Medulla oblongata (tissue), 1 donor: ENCODE measurements around the gene HDLBP.

Experiments
- DNase-seq: peaks from one replicate; pipeline ENCODE4 v3.0.0-alpha.2; 2015; ENCODE audit errors: extremely low spot score

The HDLBP gene

GRCh38 chr2:241315093-241315878 is at the start of gene HDLBP:
Gene HDLBP (minus strand): TSS chr2:241315672. CDS start chr2:241266869, 48,803 bp downstream.
- peak; percentile 99 for DNase-seq

- DNase-seq, result no peak
These were observed 49.3 kb upstream of the HDLBP start for GRCh38 chr2:241364781-241365180.

GRCh38 chr2:241363426-241363825 is 48.0 kb upstream of the HDLBP start:
- no peak for DNase-seq

- DNase-seq, result no peak
These were observed 44.1 kb upstream of the HDLBP start for GRCh38 chr2:241359481-241360045.

- DNase-seq, result peak; percentile 73
These were observed 43.0 kb upstream of the HDLBP start for GRCh38 chr2:241358470-241358869.

- DNase-seq, result no peak
These were observed 42.1 kb upstream of the HDLBP start for GRCh38 chr2:241357531-241357930.

- DNase-seq, result no peak
These were observed 41.4 kb upstream of the HDLBP start for GRCh38 chr2:241356871-241357260.

GRCh38 chr2:241355983-241356870 is 40.8 kb upstream of the HDLBP start, which contains the start of gene FARP2:
Gene FARP2 (plus strand): TSS chr2:241356285. CDS start chr2:241373108, 16,823 bp downstream.
- peak; percentile 99 for DNase-seq

- peak; percentile 35 for DNase-seq
These were observed 39.5 kb upstream of the HDLBP start for GRCh38 chr2:241354668-241355658.

- no peak for DNase-seq
These were observed 36.8 kb upstream of the HDLBP start for GRCh38 chr2:241352227-241352626.

GRCh38 chr2:241351640-241352031 is 36.2 kb upstream of the HDLBP start:
- DNase-seq, result no peak

- DNase-seq, result no peak
These were observed 35.6 kb upstream of the HDLBP start for GRCh38 chr2:241350878-241351639.

- DNase-seq, result no peak
These were observed 35.0 kb upstream of the HDLBP start for GRCh38 chr2:241350530-241350877.

- no peak for DNase-seq
These were observed 34.5 kb upstream of the HDLBP start for GRCh38 chr2:241349941-241350340.

- DNase-seq, result no peak
These were observed 29.6 kb upstream of the HDLBP start for GRCh38 chr2:241344925-241345651.

GRCh38 chr2:241340631-241341163 is 25.2 kb upstream of the HDLBP start:
- no peak for DNase-seq

GRCh38 chr2:241339839-241340630 is 24.6 kb upstream of the HDLBP start:
- no peak for DNase-seq

GRCh38 chr2:241334813-241335212 is 19.3 kb upstream of the HDLBP start:
- DNase-seq, result no peak

- DNase-seq, result no peak
These were observed 15.1 kb upstream of the HDLBP start for GRCh38 chr2:241330616-241330981.
